ENCODE results near the gene AP4B1. TPM values are rescaled to one million over a fixed set of nuclear protein-coding genes. Genes with fewer than 3 reads are reported as not detected.

AP4B1 gene
- total RNA-seq, 1 experiment from 2014 or later = 14.2 TPM

GRCh38 chr1:113935970-113936369 lies 31.4 kb upstream of the AP4B1 start:
- Mint-ChIP-seq H3K9me3 (peaks cover 3% of the 10 kb centered on the region; the same call in 1 of the 2 replicates), H3K4me3 (no peak overlapping the region), H3K27ac (no peak overlapping the region), H3K36me3 (peaks cover 8% of the 10 kb centered on the region), H3K27me3 (ENCODE audit: low read depth) (no peaks in the 10 kb centered on the region), H3K4me1 (peaks cover 42% of the 10 kb centered on the region)
- DNase-seq (ENCODE audit: low spot score) (no peak), ATAC-seq (no peak)
- ChIA-PET POLR2A (no interaction called here), CTCF (interaction anchor here (1.6 kb wide), 1 partner anchor 41 kb away, joined by 4 read pairs; no protein-coding TSS in a partner anchor)
- no peak for TF ChIP-seq MXD4 (CRISPR knock-in tag; IDR thresholded peaks at IDR 0.05; ENCODE audit: borderline replicate concordance)
- TF ChIP-seq ZNF232 (CRISPR knock-in tag; IDR thresholded peaks at IDR 0.05) = no peak
- TF ChIP-seq GRHL2 (CRISPR knock-in tag; IDR thresholded peaks at IDR 0.05; ENCODE audit: insufficient replicate concordance, severe bottlenecking) = no peak
- no peak for TF ChIP-seq ZNF317 (CRISPR knock-in tag; IDR thresholded peaks at IDR 0.05; ENCODE audit: borderline replicate concordance, low read depth)
- no peak for TF ChIP-seq ZNF425 (CRISPR knock-in tag; conservative IDR thresholded peaks at IDR 0.05)
- no peak for TF ChIP-seq CTCF (IDR thresholded peaks at IDR 0.05)
- TF ChIP-seq, protein P1, sequence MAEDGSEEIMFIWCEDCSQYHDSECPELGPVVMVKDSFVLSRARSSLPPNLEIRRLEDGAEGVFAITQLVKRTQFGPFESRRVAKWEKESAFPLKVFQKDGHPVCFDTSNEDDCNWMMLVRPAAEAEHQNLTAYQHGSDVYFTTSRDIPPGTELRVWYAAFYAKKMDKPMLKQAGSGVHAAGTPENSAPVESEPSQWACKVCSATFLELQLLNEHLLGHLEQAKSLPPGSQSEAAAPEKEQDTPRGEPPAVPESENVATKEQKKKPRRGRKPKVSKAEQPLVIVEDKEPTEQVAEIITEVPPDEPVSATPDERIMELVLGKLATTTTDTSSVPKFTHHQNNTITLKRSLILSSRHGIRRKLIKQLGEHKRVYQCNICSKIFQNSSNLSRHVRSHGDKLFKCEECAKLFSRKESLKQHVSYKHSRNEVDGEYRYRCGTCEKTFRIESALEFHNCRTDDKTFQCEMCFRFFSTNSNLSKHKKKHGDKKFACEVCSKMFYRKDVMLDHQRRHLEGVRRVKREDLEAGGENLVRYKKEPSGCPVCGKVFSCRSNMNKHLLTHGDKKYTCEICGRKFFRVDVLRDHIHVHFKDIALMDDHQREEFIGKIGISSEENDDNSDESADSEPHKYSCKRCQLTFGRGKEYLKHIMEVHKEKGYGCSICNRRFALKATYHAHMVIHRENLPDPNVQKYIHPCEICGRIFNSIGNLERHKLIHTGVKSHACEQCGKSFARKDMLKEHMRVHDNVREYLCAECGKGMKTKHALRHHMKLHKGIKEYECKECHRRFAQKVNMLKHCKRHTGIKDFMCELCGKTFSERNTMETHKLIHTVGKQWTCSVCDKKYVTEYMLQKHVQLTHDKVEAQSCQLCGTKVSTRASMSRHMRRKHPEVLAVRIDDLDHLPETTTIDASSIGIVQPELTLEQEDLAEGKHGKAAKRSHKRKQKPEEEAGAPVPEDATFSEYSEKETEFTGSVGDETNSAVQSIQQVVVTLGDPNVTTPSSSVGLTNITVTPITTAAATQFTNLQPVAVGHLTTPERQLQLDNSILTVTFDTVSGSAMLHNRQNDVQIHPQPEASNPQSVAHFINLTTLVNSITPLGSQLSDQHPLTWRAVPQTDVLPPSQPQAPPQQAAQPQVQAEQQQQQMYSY (CRISPR knock-in tag; IDR thresholded peaks at IDR 0.05) = no peak
- TF ChIP-seq JAZF1 (CRISPR knock-in tag; IDR thresholded peaks at IDR 0.05) = no peak
- TF ChIP-seq ATF6 (CRISPR knock-in tag; IDR thresholded peaks at IDR 0.05) = no peak
- no peak for TF ChIP-seq FOXJ3 (CRISPR knock-in tag; IDR thresholded peaks at IDR 0.05; ENCODE audit: borderline replicate concordance)
- no peak for TF ChIP-seq ERG (CRISPR knock-in tag; IDR thresholded peaks at IDR 0.05)
- TF ChIP-seq ZNF396 (CRISPR knock-in tag; IDR thresholded peaks at IDR 0.05; ENCODE audit: borderline replicate concordance) = no peak
- TF ChIP-seq AFF4 (CRISPR knock-in tag; IDR thresholded peaks at IDR 0.05; ENCODE audit: borderline replicate concordance) = no peak
- TF ChIP-seq TEAD4 (CRISPR knock-in tag; IDR thresholded peaks at IDR 0.05) = no peak
- TF ChIP-seq KAT7 (CRISPR knock-in tag; IDR thresholded peaks at IDR 0.05; ENCODE audit: borderline replicate concordance) = no peak
- TF ChIP-seq, protein P2, sequence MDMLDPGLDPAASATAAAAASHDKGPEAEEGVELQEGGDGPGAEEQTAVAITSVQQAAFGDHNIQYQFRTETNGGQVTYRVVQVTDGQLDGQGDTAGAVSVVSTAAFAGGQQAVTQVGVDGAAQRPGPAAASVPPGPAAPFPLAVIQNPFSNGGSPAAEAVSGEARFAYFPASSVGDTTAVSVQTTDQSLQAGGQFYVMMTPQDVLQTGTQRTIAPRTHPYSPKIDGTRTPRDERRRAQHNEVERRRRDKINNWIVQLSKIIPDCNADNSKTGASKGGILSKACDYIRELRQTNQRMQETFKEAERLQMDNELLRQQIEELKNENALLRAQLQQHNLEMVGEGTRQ (CRISPR knock-in tag; IDR thresholded peaks at IDR 0.05) = no peak
- TF ChIP-seq SOX15 (CRISPR knock-in tag; IDR thresholded peaks at IDR 0.05) = no peak
- TF ChIP-seq SMAD3 (CRISPR knock-in tag; IDR thresholded peaks at IDR 0.05; ENCODE audit: borderline replicate concordance) = no peak
- TF ChIP-seq USF1 (CRISPR knock-in tag; IDR thresholded peaks at IDR 0.05) = no peak
- TF ChIP-seq NFE2L1 (CRISPR knock-in tag; IDR thresholded peaks at IDR 0.05) = no peak
